ENCODE measurements around the gene KPNA1.
A peak's percentile ranks its signal among the peaks of the same experiment; 100 is the strongest.
"Not testable (repeated sequence)": the region's sequence is repeated elsewhere in the genome, so short reads cannot be mapped to it uniquely, and the experiment has no call there.

KPNA1 gene

GRCh38 chr3:122468896-122469533 lies 45.7 kb downstream of the KPNA1 start:
- no peak for DNase-seq

DNA sequence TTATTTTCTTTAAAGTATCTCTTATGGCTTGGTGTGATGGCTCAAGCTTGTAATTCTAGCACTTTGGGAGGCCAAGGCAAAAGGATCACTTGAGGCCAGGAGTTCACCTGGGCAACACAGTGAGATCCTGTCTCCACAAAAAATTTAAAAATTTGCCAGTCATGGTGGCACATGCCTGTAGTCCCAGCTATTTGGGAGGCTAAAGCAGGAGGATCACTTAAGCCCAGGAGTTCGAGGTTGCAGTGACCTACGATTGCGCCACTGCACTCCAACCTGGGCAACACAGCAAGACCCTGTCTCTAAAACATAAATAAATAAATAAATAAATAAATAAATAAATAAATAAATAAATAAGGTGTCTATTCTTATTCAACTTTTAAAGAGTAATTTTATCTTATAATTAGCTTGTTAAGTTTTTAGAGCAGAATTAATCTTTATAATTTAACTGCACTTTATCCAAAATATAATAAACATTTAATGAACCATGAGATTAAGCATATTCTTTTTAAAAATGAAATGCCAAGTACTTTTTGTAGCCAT lies 48.0 kb downstream of the KPNA1 start:
- DNase-seq: no peak

- DNase-seq: no peak
Observed at GRCh38 chr3:122464659-122465058, 50.1 kb downstream of the KPNA1 start.

DNA sequence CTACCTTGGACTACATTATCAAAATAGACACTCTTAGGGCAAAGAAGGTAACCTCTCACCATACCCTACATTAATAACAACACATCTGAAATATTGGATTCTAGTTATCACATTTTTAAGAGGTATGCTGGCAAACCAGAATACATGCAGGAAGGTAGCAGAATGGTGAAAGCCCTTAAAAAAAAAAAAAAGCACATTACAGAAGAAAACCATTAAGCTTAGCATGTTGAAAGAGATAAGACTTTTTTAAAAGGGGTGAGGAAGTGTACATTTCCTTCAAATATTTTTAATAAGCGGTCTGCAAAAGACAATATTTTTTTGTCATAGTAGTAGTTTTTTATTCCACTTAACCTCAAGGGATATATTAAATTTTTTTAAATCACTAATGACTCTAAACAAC lies 52.3 kb downstream of the KPNA1 start:
- no peak for DNase-seq

- DNase-seq: no peak
Observed at GRCh38 chr3:122461806-122462205, 52.9 kb downstream of the KPNA1 start.

GRCh38 chr3:122458992-122459391 lies 55.7 kb downstream of the KPNA1 start:
- DNase-seq: no peak

GRCh38 chr3:122457706-122458105 lies 57.0 kb downstream of the KPNA1 start:
- DNase-seq: no peak

- no peak for DNase-seq
Observed at GRCh38 chr3:122456074-122456473, 58.7 kb downstream of the KPNA1 start.

DNA sequence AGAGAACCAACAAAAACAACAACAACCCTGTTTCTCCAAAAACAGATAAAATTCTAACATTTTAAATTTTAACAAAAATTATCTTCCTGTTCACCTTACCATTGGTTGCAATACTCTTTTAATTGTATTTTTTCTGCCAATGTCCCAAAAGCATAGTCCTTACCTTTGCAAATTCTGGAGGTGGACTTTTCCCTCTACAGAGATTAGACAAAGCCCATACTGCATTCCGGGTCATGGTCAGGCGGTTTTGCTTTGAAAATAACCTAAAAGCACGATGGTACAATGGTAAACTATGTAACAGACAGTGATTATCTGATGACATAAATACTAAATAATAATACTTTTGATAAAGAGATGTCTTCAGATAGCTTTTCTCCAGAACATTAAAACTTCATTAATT lies 63.4 kb downstream of the KPNA1 start:
- no peak for DNase-seq

- DNase-seq: not testable (repeated sequence)
Observed at GRCh38 chr3:122448218-122448617, 66.5 kb downstream of the KPNA1 start.

- not testable (repeated sequence) for DNase-seq
Observed at GRCh38 chr3:122444491-122444887, 70.2 kb downstream of the KPNA1 start.

GRCh38 chr3:122443762-122444490 lies 70.8 kb downstream of the KPNA1 start:
- not testable (repeated sequence) for DNase-seq

DNA sequence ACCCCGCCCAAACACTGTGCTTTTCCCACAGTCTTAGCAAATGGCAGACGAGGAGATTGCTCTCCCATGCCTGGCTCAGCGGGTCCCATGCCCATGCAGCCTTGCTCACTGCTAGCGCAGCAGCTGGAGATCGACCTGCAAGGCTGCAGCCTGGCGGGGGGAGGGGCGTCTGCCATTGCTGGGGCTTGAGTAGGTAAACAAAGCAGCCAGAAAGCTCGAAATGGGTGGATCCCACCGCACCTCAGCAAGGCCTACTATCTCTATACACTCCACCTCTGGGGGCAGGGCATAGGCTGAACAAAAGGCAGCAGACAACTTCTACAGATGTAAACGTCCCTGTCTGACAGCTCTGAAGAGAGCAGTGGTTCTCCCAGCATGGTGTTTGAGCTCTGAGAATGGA lies 71.6 kb downstream of the KPNA1 start:
- no peak for DNase-seq

DNA sequence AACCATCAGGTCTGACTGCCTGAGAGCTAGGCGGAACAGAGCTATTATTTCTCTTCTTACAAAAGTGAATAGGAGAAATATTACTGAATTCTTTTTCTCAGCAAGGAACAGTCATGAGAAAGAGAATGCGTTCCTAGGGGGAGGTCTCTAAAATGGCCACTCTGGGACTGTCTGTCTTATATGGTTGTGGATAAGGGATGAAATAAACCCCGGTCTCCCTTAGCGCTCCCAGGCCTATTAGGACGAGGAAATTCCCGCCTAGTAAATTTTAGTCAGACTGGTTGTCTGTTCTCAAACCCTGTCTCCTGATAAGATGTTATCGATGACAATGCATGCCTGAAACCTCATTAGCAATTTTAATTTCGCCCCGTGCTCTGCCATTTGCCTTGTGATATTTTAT lies 78.8 kb downstream of the KPNA1 start:
- no peak for DNase-seq

DNA sequence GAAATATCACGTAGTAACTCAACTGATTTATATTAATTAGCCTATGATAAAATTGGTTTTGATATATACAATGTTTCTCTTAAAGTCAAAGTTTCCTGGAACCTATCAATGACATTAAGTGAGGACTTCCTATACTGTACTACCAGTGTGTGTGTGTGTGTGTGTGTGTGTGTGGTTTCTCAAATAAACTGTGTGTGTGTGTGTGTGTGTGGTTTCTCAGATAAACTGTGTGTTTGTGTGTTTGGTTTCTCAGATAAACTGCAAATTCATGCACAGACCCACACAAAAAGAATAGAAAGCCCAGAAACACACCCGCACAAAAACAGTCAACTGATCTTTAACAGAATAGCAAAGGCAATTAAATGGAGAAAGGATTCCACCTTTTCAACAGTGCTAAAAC lies 84.4 kb downstream of the KPNA1 start:
- no peak for DNase-seq

- no peak for DNase-seq
Observed at GRCh38 chr3:122427857-122428471, 86.8 kb downstream of the KPNA1 start.

DNA sequence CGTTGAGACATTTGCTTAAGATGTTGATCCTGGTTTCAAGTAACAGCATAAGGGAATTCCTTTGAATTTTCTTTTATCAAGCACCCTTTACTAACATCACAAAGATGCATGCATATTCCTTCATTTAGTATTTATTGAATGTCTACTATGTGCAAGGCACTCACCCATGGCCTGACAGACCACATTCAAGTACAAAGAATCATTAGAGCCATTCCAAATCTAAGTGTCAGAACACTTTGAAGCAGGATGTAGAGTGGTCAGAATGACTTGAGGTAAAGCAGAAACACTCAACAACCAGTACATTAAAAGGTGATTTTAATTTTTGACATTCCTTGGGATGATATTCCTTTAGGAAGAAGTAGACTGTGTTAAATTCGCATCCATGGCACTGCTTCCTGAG lies 92.9 kb downstream of the KPNA1 start:
- no peak for DNase-seq

DNA sequence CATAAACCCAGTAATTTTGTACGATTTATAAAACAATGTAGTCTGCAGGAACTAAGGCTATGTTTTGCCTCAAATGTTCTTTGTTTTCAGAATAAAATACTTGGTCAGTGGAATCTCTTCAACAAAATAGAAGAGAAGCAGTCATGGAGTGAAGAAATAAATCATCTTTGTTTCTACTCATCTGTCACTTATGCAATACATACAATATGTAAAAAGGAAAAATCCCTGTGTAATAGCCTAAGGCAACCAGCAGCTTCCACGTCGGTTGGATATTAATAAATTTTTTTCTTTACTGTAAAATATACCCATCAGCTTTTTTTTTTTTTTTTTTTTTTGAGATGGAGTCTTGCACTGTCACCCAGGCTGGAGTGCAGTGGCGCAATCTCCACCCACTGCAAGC lies 93.6 kb downstream of the KPNA1 start:
- no peak for DNase-seq

DNA sequence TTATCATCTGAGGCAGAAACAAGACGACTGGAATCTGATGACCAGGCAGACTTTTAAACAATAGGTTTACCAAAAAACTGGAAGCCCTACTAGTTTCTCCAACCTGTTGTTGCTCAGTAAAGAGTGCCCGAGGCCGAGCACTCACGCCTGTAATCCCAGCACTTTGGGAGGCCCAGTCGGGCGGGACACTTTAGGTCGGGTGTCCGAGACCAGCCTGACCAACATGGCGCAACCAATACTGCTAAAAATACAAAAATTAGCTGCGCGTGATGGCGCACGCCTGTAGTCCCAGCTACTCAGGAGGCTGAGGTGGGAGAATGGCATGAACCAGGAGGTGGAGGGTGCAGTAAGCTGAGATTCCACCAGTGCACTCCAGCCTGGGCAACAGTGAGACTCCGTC lies 97.8 kb downstream of the KPNA1 start:
- no peak for DNase-seq

GRCh38 chr3:122415762-122416654 lies 98.7 kb downstream of the KPNA1 start, which contains the start of gene WDR5B:
WDR5B (minus strand) TSS chr3:122416062; CDS start chr3:122415528, 534 bp downstream.
- peak; percentile 96 for DNase-seq

- DNase-seq: peak; percentile 43
Observed at GRCh38 chr3:122415104-122415744, 99.5 kb downstream of the KPNA1 start.

GRCh38 chr3:122414391-122414790 lies 100.3 kb downstream of the KPNA1 start:
- no peak for DNase-seq

Measured in activated CD4-positive, CD25-positive, alpha-beta regulatory T cell treated with anti-CD3 and anti-CD28 coated beads, Interleukin-2, amount 50 U/mL, for 72 hours (primary cell).